Nasal cavity respiratory epithelium epithelial cell of viscerocranial mucosa (primary cell): ENCODE measurements around the gene ABCA2. TPM values are rescaled to one million over a fixed set of nuclear protein-coding genes. Genes with fewer than 3 reads are reported as not detected.

Experiments
- total RNA-seq: library from RNA; depleted of rRNA; stranded (reverse); fragments of >200 nt; gene quantifications from 2 replicates; pipeline ENCODE4 v1.2.3, GENCODE V29; 2014

Gene ABCA2
- total RNA-seq, result 4.1 and 48.2 TPM in 2 replicates

GRCh38 chr9:137027369-137028262 is at the start of gene ABCA2:
Gene ABCA2, minus strand, starts transcription at chr9:137028237. Its CDS starts 97 bp downstream, at chr9:137028140.

GRCh38 chr9:137077010-137077747 is 49.1 kb upstream of the ABCA2 start, which contains the start of gene UAP1L1:
Gene UAP1L1, plus strand, starts transcription at chr9:137077517. Its CDS starts 16 bp downstream, at chr9:137077533.

GRCh38 chr9:137070201-137070905 is 42.3 kb upstream of the ABCA2 start, which contains the start of gene SAPCD2:
Gene SAPCD2, minus strand, starts transcription at chr9:137070557. Its CDS starts 97 bp downstream, at chr9:137070460.

GRCh38 chr9:137053944-137054931 is 26.2 kb upstream of the ABCA2 start, which contains the start of gene ENTPD2:
Gene ENTPD2, minus strand, starts transcription at chr9:137054061. Its CDS starts 64 bp downstream, at chr9:137053997.

GRCh38 chr9:137046088-137046787 is 18.2 kb upstream of the ABCA2 start, which contains the start of gene NPDC1:
Gene NPDC1, minus strand, starts transcription at chr9:137046177. Its CDS starts 188 bp downstream, at chr9:137045989.

GRCh38 chr9:137031904-137032640 is 4.0 kb upstream of the ABCA2 start, which contains the start of gene FUT7:
Gene FUT7, minus strand, starts transcription at chr9:137032088. Its CDS starts 97 bp downstream, at chr9:137031991.

GRCh38 chr9:136996361-136997292 is 31.4 kb downstream of the ABCA2 start, which contains the start of gene CLIC3:
Gene CLIC3, minus strand, starts transcription at chr9:136996568. Its CDS starts 25 bp downstream, at chr9:136996543.

GRCh38 chr9:136991993-136992818 is 35.8 kb downstream of the ABCA2 start, which contains the start of gene PAXX:
Gene PAXX, plus strand, starts transcription at chr9:136992422. Its CDS starts 22 bp downstream, at chr9:136992444.

GRCh38 chr9:136982232-136983051 is 45.6 kb downstream of the ABCA2 start, which contains the start of gene LCNL1:
Gene LCNL1, plus strand, starts transcription at chr9:136982993. Its CDS starts 594 bp downstream, at chr9:136983587.

GRCh38 chr9:136977223-136977622 is 50.8 kb downstream of the ABCA2 start, which contains the start of gene PTGDS:
Gene PTGDS, plus strand, starts transcription at chr9:136977504. Its CDS starts 75 bp downstream, at chr9:136977579.

Other genes with a start within 250 kb of the ABCA2 start
- 63.2 and 150 TPM in 2 replicates for gene TMEM141, start 236.9 kb downstream of the ABCA2 start, total RNA-seq
- under 0.01 and 0.28 TPM in 2 replicates for gene CCDC183, start 231.9 kb downstream of the ABCA2 start, total RNA-seq
- 73.4 and 86.8 TPM in 2 replicates for gene RABL6, start 220.3 kb downstream of the ABCA2 start, total RNA-seq
- gene AJM1, start 185.8 kb downstream of the ABCA2 start, total RNA-seq, result 2.1 and 3.4 TPM in 2 replicates
- gene PHPT1, start 178.8 kb downstream of the ABCA2 start, total RNA-seq, result 88.2 and 91.8 TPM in 2 replicates
- 1.4 and 6.5 TPM in 2 replicates for gene MAMDC4, start 175.9 kb downstream of the ABCA2 start, total RNA-seq
- gene EDF1, start 161.9 kb downstream of the ABCA2 start, total RNA-seq, result 269 and 274 TPM in 2 replicates
- 9.9 and 24.1 TPM in 2 replicates for gene TRAF2, start 141.7 kb downstream of the ABCA2 start, total RNA-seq
- gene FBXW5, start 83.5 kb downstream of the ABCA2 start, total RNA-seq, result 107 and 164 TPM in 2 replicates
- 0.28 TPM in 1 of 2 replicates, not detected in the other for gene C8G, start 83.0 kb downstream of the ABCA2 start, total RNA-seq
- gene LCN12, start 76.0 kb downstream of the ABCA2 start, total RNA-seq, result 0.34 TPM in 1 of 2 replicates, not detected in the other
- not detected in 2 replicates for gene PTGDS, start 50.7 kb downstream of the ABCA2 start, total RNA-seq
- not detected in 2 replicates for gene LCNL1, start 45.2 kb downstream of the ABCA2 start, total RNA-seq
- 7.8 and 9.9 TPM in 2 replicates for gene PAXX, start 35.8 kb downstream of the ABCA2 start, total RNA-seq
- gene CLIC3, start 31.7 kb downstream of the ABCA2 start, total RNA-seq, result 4.4 and 6.7 TPM in 2 replicates
- gene FUT7, start 3.9 kb upstream of the ABCA2 start, total RNA-seq, result not detected in 2 replicates
- gene NPDC1, start 17.9 kb upstream of the ABCA2 start, total RNA-seq, result 3.8 and 16.7 TPM in 2 replicates
- 1.8 and 3.1 TPM in 2 replicates for gene ENTPD2, start 25.8 kb upstream of the ABCA2 start, total RNA-seq
- gene SAPCD2, start 42.3 kb upstream of the ABCA2 start, total RNA-seq, result 0.85 and 2.1 TPM in 2 replicates
- gene UAP1L1, start 49.3 kb upstream of the ABCA2 start, total RNA-seq, result 4.8 and 6.3 TPM in 2 replicates
- gene MAN1B1, start 58.7 kb upstream of the ABCA2 start, total RNA-seq, result 62.5 and 67.1 TPM in 2 replicates
- 62.2 and 81.7 TPM in 2 replicates for gene DPP7, start 86.5 kb upstream of the ABCA2 start, total RNA-seq
- gene GRIN1, start 110.9 kb upstream of the ABCA2 start, total RNA-seq, result 0.57 and 1.0 TPM in 2 replicates
- gene LRRC26, start 141.8 kb upstream of the ABCA2 start, total RNA-seq, result 2.1 TPM in 1 of 2 replicates, not detected in the other
- gene TMEM210, start 143.8 kb upstream of the ABCA2 start, total RNA-seq, result not detected in 2 replicates
- gene ANAPC2, start 160.3 kb upstream of the ABCA2 start, total RNA-seq, result 17.4 and 24.1 TPM in 2 replicates
- 46.5 and 57.4 TPM in 2 replicates for gene SSNA1, start 160.4 kb upstream of the ABCA2 start, total RNA-seq
- gene TPRN, start 172.5 kb upstream of the ABCA2 start, total RNA-seq, result 3.6 and 4.8 TPM in 2 replicates
- gene TMEM203, start 177.4 kb upstream of the ABCA2 start, total RNA-seq, result 33.0 and 38.3 TPM in 2 replicates
- gene NDOR1, start 177.5 kb upstream of the ABCA2 start, total RNA-seq, result 5.8 and 7.3 TPM in 2 replicates
- gene RNF208, start 194.0 kb upstream of the ABCA2 start, total RNA-seq, result 0.34 and 0.78 TPM in 2 replicates
- gene CYSRT1, start 196.9 kb upstream of the ABCA2 start, total RNA-seq, result 1.6 and 3.8 TPM in 2 replicates
- under 0.01 and 0.28 TPM in 2 replicates for gene RNF224, start 199.3 kb upstream of the ABCA2 start, total RNA-seq
- gene SLC34A3, start 202.7 kb upstream of the ABCA2 start, total RNA-seq, result under 0.01 TPM in 1 of 2 replicates, not detected in the other
- 97.1 and 124 TPM in 2 replicates for gene TUBB4B, start 213.1 kb upstream of the ABCA2 start, total RNA-seq
- not detected in 2 replicates for gene STPG3, start 223.0 kb upstream of the ABCA2 start, total RNA-seq
- 54.0 and 66.1 TPM in 2 replicates for gene NELFB, start 227.1 kb upstream of the ABCA2 start, total RNA-seq
- gene TOR4A, start 249.5 kb upstream of the ABCA2 start, total RNA-seq, result 14.7 and 34.9 TPM in 2 replicates